Activated B cell treated with CpG ODN at 0.5 μM for 24 hours (primary cell): ENCODE measurements around the gene ZBTB46. TPM values are rescaled to one million over a fixed set of nuclear protein-coding genes. Genes with fewer than 3 reads are reported as not detected.

ENCODE experiments used
- ATAC-seq: fragments of 200-7000 bp; cut with Tn5 transposase; one replicate; pipeline ENCODE4 v1.10.0; 2021; ENCODE audit warnings: low read depth, mild to moderate bottlenecking, moderate library complexity
- CTCF ChIA-PET: fragments of 350-600 bp; sonication (Branson Sonifier 250); formaldehyde crosslinking; loops from one replicate; lab custom pipeline; 2021; ENCODE audit warnings: antibody characterized with exemption; lab: Charles Lee
- POLR2A ChIA-PET: fragments of 350-600 bp; sonication (Branson Sonifier 250); formaldehyde crosslinking; loops from one replicate; lab custom pipeline; 2021; ENCODE audit warnings: antibody characterized with exemption; lab: Charles Lee
- DNase-seq: peaks from one replicate; pipeline ENCODE4 v3.0.0; 2022
- H3K27ac Mint-ChIP-seq: one replicate; pipeline ENCODE4 v1.8.0; 2020; ENCODE audit warnings: mixed read lengths
- H3K27me3 Mint-ChIP-seq: one replicate; pipeline ENCODE4 v1.8.0; 2021; ENCODE audit warnings: mixed read lengths
- H3K36me3 Mint-ChIP-seq: one replicate; pipeline ENCODE4 v1.8.0; 2021; ENCODE audit warnings: low read depth, mixed read lengths
- H3K4me1 Mint-ChIP-seq: one replicate; pipeline ENCODE4 v1.8.0; 2021; ENCODE audit warnings: mixed read lengths
- H3K4me3 Mint-ChIP-seq: one replicate; pipeline ENCODE4 v1.8.0; 2020; ENCODE audit warnings: mild to moderate bottlenecking, mixed read lengths
- H3K9me3 Mint-ChIP-seq: one replicate; pipeline ENCODE4 v1.8.0; 2020; ENCODE audit warnings: mixed read lengths
- CTCF ChIP-seq: fragments of 200-600 bp; IDR thresholded peaks from one replicate; pipeline ENCODE4 v1.8.0; 2022; ENCODE audit warnings: antibody characterized with exemption, mild to moderate bottlenecking
- intact Hi-C: fragments of 100-400 bp; cut with micrococcal nuclease; formaldehyde crosslinking; loops from one replicate; pipeline ENCODE4 v1.15.1; 2024
- total RNA-seq: library from RNA; stranded (reverse); gene quantifications from 2 replicates; pipeline ENCODE4 v1.2.3, GENCODE V29; 2022

ZBTB46 gene
- total RNA-seq, 1 donor from 2014 or later, result 0.49 TPM

GRCh38 chr20:63758152-63758551 lies 72.9 kb downstream of the ZBTB46 start:
- H3K9me3 Mint-ChIP-seq, result no peaks in the 10 kb centered on the region
- no peak for TF ChIP-seq CTCF
- POLR2A ChIA-PET, result no interaction called here
- DNase-seq (no peak), ATAC-seq (no peak)
- H3K36me3 Mint-ChIP-seq, result no peaks in the 10 kb centered on the region
- intact Hi-C loops, result no loop called here
- H3K27me3 Mint-ChIP-seq, result peaks cover 4% of the 10 kb centered on the region
- no peak overlapping the region for H3K4me3 Mint-ChIP-seq
- no peaks in the 10 kb centered on the region for H3K4me1 Mint-ChIP-seq
- CTCF ChIA-PET, result no interaction called here
- no peak overlapping the region for H3K27ac Mint-ChIP-seq

GRCh38 chr20:63756648-63756991 lies 74.4 kb downstream of the ZBTB46 start:
- Mint-ChIP-seq H3K4me1 (no peaks in the 10 kb centered on the region), H3K27ac (no peak overlapping the region), H3K36me3 (no peaks in the 10 kb centered on the region), H3K27me3 (peaks cover 4% of the 10 kb centered on the region), H3K9me3 (no peaks in the 10 kb centered on the region), H3K4me3 (no peak overlapping the region)
- DNase-seq, result no peak
- ATAC-seq, result no peak
- CTCF ChIA-PET, result no interaction called here
- TF ChIP-seq CTCF, result no peak
- intact Hi-C loops, result no loop called here
- POLR2A ChIA-PET, result no interaction called here

- intact Hi-C loops, result no loop called here
- TF ChIP-seq CTCF, result no peak
- H3K27me3 Mint-ChIP-seq, result peaks cover 4% of the 10 kb centered on the region
- H3K9me3 Mint-ChIP-seq, result no peaks in the 10 kb centered on the region
- no peak overlapping the region for H3K27ac Mint-ChIP-seq
- no peak for ATAC-seq
- ChIA-PET POLR2A (no interaction called here), CTCF (no interaction called here)
- no peak overlapping the region for H3K4me3 Mint-ChIP-seq
- no peaks in the 10 kb centered on the region for H3K36me3 Mint-ChIP-seq
- no peaks in the 10 kb centered on the region for H3K4me1 Mint-ChIP-seq
- DNase-seq, result no peak
Observed at GRCh38 chr20:63755933-63756647, 75.0 kb downstream of the ZBTB46 start.

- no peaks in the 10 kb centered on the region for H3K36me3 Mint-ChIP-seq
Observed at GRCh38 chr20:63754008-63754407, 77.1 kb downstream of the ZBTB46 start.

GRCh38 chr20:63753381-63753780 lies 77.7 kb downstream of the ZBTB46 start:
- POLR2A ChIA-PET, result interaction anchor here (1.0 kb wide), 1 partner anchor 37 kb away, joined by 3 read pairs; no protein-coding TSS in a partner anchor
- TF ChIP-seq CTCF, result no peak
- intact Hi-C loops, result no loop called here
- Mint-ChIP-seq H3K27me3 (peaks cover 3% of the 10 kb centered on the region), H3K4me3 (no peak overlapping the region), H3K9me3 (no peaks in the 10 kb centered on the region), H3K4me1 (no peaks in the 10 kb centered on the region), H3K27ac (no peak overlapping the region), H3K36me3 (no peaks in the 10 kb centered on the region)
- DNase-seq (no peak), ATAC-seq (no peak)
- CTCF ChIA-PET, result no interaction called here

More at GRCh38 chr20:63754008-63754407, 77.1 kb downstream of the ZBTB46 start:
- POLR2A ChIA-PET, result interaction anchor here (1.0 kb wide), 1 partner anchor 36 kb away, joined by 3 read pairs; no protein-coding TSS in a partner anchor
- TF ChIP-seq CTCF, result no peak
- CTCF ChIA-PET, result no interaction called here
- no peak for DNase-seq
- H3K4me3 Mint-ChIP-seq, result no peak overlapping the region
- intact Hi-C loops, result no loop called here
- no peaks in the 10 kb centered on the region for H3K9me3 Mint-ChIP-seq
- no peak overlapping the region for H3K27ac Mint-ChIP-seq
- no peak for ATAC-seq
- no peaks in the 10 kb centered on the region for H3K4me1 Mint-ChIP-seq
- H3K27me3 Mint-ChIP-seq, result peaks cover 4% of the 10 kb centered on the region
